Hindlimb muscle (tissue), 1 donor: ENCODE results near the gene MARCHF9. TPM values are rescaled to one million over a fixed set of nuclear protein-coding genes. Genes with fewer than 3 reads are reported as not detected.
A peak's percentile ranks its signal among the peaks of the same experiment; 100 is the strongest.
"Not testable (repeated sequence)": the region's sequence is repeated elsewhere in the genome, so short reads cannot be mapped to it uniquely, and the experiment has no call there.

Experiments
- DNase-seq: peaks from one replicate; pipeline ENCODE4 v3.0.0-alpha.2; 2013
- polyA plus RNA-seq: library from polyadenylated mRNA; unstranded; fragments of 120-200 nt; gene quantifications from one replicate; pipeline ENCODE4 v1.2.1, GENCODE V29; 2013; ENCODE audit not compliant: insufficient read length

MARCHF9 gene
- polyA plus RNA-seq, 1 donor = 9.6 TPM

DNA sequence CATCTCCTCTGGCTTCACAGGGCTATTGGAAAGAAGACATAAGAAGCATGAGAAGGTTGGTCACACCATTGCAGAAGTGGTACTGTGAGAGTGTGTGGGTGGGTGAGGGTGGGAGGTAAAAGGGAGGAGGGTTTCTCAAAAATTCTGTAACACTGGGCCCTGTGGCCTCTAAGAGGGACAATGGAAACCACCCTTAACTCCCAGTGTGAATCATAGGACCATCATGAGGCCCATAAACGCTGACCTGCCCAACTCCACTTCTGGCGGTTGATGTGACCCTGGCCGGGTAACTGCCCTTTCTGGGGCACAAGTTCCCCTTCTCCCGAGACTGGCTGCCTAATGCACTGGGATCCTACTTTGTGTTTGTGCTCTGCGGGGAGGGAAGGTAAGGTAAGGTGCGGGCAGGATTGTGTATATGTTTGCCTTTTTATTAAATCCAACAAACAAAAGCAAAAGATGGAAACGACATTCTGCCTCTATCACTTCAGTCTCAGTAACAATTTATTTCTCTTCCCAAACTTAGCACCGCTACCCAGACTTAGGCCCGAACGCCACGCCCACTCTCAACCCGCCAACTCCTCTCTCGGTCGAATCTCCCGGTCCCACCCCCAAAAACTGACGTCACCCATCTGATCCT lies 16.5 kb downstream of the MARCHF9 start:
- DNase-seq = peak; percentile 96

- peak; percentile 98 for DNase-seq
These were observed 17.0 kb downstream of the MARCHF9 start, which contains the start of gene METTL1 for GRCh38 chr12:57771873-57772428. TSS of gene METTL1 (minus strand) at chr12:57772105. CDS start at chr12:57772083, 22 bp downstream.

DNA sequence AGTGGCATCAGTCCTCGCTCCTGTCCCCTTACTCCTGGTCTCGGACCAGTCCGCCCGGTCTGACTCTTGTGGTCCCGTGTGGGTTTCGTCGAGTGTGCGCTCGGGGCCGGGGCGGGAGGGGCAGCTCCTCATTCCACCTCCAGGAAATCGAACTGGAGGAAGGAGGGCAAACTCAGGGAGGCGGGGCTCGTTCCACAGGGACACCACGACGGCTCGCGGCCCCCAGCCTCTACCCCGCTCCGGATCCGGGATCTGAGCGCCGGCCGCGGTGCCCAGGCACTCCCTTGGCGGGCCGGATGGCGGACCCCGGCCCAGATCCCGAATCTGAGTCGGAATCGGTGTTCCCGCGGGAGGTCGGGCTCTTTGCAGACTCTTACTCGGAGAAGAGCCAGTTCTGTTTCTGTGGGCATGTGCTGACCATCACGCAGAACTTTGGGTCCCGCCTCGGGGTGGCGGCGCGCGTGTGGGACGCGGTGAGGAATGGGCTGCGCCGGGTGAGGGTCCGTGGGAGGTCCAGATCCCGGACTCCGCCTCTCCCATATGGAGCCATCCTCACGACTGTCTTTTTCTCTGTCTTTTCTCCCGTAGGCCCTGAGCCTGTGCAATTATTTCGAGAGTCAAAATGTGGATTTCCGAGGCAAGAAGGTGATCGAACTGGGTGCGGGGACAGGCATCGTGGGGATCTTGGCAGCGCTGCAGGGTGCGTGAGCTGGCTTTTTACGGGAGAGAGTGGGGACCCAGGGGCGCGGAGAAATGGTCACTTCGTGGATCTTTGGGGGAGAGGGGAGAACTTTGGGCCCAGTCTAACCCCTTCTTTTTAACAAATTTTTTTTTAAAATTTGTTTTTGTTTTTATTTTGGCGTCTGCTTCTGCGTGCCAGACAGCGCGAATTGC lies 17.8 kb downstream of the MARCHF9 start, which contains the start of gene EEF1AKMT3:
Gene EEF1AKMT3 (plus strand): TSS at position 186 of the 894 bp plus-strand sequence. CDS start 111 bp downstream, at position 297.
- peak; percentile 68 for DNase-seq

DNA sequence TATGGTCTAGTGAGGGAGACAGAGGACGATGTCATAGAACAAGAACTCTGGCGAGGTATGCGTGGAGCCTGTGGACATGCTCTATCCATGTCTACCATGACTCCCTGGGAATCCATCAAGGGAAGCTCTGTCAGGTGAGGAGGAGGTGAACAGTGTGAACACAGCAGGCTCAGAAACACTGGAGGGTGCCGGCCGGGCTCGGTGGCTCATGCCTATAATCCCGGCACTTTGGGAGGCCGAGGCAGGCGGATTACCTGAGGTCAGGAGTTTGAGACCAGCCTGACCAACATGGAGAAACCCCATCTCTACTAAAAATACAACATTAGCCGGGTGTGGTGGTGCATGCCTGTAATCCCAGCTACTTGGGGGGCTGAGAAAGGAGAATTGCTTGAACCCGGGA lies 19.7 kb downstream of the MARCHF9 start:
- not testable (repeated sequence) for DNase-seq

DNA sequence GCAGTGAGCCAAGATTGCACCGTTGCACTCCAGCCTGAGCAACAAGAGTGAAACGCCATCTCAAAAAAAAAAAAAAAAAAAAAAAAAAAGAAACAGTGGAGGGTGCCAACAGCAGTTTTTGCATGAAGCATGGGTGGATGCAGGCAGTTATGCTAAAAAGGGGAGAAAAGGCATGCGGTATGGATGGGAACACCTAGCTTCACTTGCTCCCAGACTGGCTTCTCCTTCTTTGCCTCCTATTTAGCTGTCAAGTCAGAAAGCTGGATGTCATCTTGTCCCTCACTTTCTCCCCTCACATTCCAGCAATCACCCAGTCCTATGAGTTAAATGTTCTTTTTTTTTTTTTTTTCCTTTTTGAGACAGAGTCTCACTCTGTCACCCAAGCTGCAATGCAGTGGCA lies 20.1 kb downstream of the MARCHF9 start:
- no peak for DNase-seq

DNA sequence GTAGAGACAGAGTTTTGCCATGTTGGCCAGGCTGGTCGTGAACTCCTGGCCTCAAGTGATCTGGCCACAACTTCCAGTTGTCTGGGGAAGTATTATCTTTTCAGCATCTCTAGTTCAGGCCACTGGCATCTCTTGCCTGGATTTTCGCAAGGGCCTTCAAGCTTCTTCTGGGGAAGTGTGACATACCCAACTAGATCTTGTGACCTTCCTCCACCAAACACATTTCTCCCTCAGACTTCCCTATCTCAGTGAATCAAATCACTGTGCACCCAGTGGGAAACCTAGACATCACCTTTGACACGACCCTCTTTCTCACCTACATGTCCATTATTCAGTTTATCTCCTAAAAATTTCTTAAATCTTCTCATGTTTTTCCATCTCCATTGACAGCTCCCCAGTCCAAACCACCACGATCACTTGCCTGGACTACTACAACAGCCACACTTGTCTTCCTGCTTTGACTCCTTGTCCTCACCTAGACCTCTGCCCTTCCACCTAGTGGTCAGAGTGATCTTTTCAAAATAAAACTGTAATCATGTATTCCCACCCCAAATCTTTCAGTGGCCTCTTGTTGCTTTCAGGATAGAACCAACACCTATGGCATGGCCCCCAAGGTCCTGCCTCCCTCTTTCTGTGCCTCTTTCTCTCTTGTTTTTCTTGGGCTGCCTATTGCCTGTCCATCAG lies 20.8 kb downstream of the MARCHF9 start:
- no peak for DNase-seq

- DNase-seq = no peak
These were observed 21.3 kb downstream of the MARCHF9 start for GRCh38 chr12:57776247-57776587.

DNA sequence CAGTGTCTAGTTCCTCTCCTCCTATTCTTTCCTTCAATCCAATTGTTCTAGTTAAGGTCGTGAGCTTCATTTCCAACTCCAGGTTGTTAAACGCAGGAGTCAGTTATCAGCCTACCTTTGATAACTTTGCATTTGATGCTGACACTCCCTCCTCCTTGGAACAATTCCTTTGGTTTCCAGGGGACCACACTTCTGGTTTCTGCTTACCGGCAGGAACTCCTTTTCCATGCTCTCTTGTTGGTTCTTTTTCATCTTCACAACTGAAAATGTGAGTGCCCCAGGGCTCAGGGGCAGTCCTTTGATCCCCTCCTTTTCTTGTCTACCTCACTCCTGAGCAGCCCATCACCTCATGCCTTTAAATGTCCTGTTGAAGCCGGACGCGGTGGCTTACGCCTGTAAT lies 22.5 kb downstream of the MARCHF9 start:
- no peak for DNase-seq

DNA sequence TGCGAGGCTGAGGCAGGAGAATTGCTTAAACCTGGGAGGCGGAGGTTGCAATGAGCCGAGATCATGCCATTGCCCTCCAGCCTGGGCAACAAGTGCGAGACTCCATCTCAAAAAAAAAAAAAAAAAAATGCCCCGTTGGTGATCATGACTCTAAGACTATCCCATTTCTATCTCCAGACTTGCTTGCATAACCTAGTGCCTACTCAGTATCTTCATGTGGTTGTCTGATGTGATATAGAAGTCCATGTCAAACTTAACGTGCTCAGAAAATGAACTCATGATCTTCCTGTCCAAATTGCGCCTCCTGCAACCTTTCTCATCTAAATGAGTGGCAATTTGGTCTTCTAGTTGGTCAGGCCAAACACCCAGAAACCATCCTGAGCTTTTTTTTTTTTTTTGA lies 23.0 kb downstream of the MARCHF9 start:
- no peak for DNase-seq

DNA sequence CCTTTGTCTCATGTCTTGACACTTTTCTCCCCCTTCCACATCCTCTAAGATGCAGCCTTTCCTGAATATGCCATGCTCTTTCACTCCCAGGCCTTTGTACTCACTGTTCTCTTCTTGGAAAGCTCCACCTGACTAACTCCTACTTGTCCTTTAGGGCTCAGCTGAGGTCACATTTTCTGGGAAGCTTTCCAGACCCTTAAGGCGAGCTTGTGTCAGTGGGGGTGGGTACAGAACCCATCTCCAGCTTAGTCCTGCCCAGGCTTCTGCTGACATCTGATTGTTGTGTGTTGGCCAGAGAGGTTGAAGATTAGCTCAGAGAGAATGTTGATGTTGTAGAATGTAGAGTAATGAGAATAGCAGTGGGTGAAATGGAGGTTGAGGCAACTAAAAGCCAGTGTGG lies 24.8 kb downstream of the MARCHF9 start:
- no peak for DNase-seq

GRCh38 chr12:57780284-57780897 lies 25.5 kb downstream of the MARCHF9 start:
- no peak for DNase-seq

DNA sequence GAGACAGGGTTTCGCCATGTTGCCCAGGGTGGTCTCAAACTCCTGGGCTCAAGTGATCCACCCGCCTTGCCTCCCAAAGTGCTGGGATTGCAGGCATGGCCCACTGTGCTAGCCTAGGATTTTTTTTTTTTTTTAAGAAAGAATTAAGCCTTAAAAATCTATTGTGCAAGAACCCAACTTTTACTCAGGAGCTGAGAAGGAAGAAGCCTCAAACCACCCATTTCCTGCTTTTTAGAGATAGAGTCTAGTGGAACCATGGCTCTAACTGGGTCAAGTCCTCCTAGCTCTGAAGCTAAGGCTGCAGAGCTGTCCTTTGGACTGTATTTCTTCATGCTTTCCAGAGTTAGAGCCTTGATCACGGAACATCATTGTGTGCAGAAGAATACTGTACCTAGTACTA lies 26.3 kb downstream of the MARCHF9 start:
- DNase-seq = no peak

- no peak for DNase-seq
These were observed 26.9 kb downstream of the MARCHF9 start for GRCh38 chr12:57781801-57782200.

- DNase-seq = no peak
These were observed 27.3 kb downstream of the MARCHF9 start for GRCh38 chr12:57782243-57782607.

GRCh38 chr12:57782608-57783465 lies 27.9 kb downstream of the MARCHF9 start, which contains the start of gene TSFM:
TSS of gene TSFM (plus strand) at chr12:57782787. CDS start at chr12:57782802, 15 bp downstream.
- peak; percentile 95 for DNase-seq

DNA sequence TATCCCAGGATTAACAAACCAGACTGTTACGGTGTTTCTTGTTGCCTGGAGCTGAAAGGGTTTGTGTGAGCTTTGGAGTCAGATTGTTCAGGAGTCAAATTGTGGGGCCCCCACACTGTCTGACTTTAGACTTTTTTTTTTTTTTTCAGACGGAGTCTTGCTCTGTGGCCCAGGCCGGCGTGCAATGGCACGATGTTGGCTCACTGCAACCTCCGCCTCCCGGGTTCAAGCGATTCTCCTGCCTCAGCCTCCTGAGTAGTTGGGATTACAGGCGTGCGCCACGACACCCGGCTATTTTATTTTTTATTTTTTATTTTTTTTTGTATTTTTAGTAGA lies 28.5 kb downstream of the MARCHF9 start:
- no peak for DNase-seq

- no peak for DNase-seq
These were observed 29.0 kb downstream of the MARCHF9 start for GRCh38 chr12:57783861-57784260.

DNA sequence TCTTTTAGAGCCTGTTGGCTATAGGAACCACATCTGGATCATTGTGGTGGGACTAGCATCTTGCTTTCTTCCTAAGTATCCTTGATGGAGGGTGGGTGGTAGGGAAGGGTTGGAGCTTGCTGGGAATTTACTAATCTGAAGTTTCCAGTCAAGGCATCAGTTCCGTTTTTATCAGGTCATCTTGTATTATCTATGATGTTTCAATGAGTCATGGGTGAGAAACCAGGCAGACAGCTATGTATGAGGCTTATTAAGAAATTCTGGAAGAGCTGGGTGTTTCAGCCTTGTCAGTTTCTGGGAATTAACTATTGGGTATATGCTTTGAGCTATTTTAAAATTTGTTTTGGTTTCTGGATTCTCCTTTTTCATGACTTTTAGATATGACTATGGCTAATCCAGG lies 39.0 kb downstream of the MARCHF9 start:
- DNase-seq = no peak

GRCh38 chr12:57795354-57795753 lies 40.5 kb downstream of the MARCHF9 start:
- DNase-seq = no peak

DNA sequence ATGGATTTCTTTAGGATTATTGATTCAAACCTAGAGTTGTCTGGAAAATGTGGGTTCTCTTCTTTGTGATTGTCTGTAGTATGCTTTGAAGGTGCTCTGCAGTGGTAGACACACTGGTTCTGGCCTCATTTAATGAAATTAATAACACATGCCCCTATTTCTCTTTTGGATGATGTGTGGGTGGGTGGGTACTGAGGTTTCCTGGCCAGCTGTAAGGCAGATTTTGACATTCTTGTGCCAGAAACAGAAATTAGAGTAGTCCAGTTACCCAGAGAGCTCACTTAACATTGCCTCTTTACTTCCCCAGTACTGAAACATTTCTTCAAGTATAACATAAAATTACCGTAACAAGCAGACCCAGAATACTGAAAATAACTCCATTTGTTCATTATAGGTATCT lies 42.1 kb downstream of the MARCHF9 start:
- DNase-seq = no peak

DNA sequence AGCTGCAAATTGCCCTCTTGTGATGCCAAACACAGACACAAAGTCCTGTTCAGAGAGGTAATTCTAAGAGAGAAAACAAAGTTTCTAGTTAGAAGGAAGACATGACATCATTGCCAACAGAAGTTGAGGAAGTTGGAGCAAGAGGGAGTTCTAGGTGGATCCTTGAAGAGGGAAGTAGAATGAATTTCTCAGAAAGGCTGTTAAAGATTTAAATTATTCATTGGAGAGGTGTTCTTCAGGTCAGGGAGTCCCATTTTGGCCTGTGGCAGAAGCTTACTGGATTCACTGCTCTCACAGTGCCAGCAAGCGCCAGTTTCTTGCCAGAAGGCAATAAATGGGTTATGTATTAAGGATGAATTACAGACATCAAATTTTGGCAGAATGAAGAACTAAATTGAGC lies 43.0 kb downstream of the MARCHF9 start:
- DNase-seq = no peak

DNA sequence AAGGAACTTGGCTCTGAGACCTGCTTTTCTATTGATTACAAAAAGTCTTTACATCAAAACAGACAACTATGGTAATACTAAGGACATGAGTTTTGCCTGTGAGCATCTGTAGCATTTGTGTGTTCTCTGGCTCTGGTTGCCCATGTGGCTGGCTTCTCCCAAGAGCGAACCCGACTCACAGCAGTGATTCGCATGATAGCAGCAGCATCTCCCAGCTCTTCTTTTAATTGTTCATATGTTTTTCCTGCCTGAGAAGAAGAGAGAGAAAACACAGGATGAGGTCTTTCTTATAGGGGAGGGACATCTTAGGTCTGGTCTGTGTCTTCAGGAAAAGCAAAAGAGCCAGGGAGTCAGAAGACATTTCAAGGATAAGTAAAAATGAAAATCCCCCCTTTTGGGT lies 46.1 kb downstream of the MARCHF9 start:
- DNase-seq = no peak
